PC-3 (cell line): ENCODE data around the gene NBPF15.
"Not testable (repeated sequence)": the region's sequence is repeated elsewhere in the genome, so short reads cannot be mapped to it uniquely, and the experiment has no call there.

Experiments used
- EZH2 ChIP-seq: fragments of 300-600 bp; sonication (generic); IDR thresholded peaks from one replicate; pipeline ENCODE4 v1.6.1; 2017; ENCODE audit warnings: antibody characterized with exemption, mild to moderate bottlenecking, low read length; ENCODE audit not compliant: unreplicated experiment
- EZH2phosphoT487 ChIP-seq: fragments of 300-600 bp; sonication (generic); IDR thresholded peaks from 2 replicates; pipeline ENCODE4 v1.6.1; 2018; ENCODE audit warnings: mild to moderate bottlenecking, antibody characterized with exemption, low read length, borderline replicate concordance
- TF ChIP-seq, protein P1 (sequence below): fragments of 300-600 bp; sonication (generic); conservative IDR thresholded peaks from 2 replicates; pipeline ENCODE4 v1.5.1; 2017; ENCODE audit warnings: antibody characterized with exemption, low read depth, mild to moderate bottlenecking, low read length

DNA sequence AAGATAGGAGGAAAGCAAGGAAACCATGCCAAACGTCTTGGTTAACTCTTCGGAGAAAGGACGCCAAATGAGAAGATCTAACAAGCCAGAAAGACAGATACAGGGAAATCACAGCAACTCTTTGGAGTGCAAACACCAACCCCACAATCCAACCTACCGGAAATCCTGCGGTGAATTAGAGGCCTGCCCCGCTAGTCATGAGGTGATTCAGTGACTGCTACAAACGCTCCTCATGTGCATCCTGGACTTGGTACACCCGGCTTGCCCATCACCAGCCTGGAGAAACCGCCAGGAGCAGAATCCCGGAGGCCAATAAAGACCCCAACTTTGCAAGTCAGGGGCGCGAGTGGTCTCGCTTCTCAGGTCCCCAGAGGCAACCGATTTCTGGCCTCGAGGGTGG, 783 bp downstream of the NBPF15 start:
- TF ChIP-seq EZH2, EZH2phosphoT487: not testable (repeated sequence)
- TF ChIP-seq, protein P1, sequence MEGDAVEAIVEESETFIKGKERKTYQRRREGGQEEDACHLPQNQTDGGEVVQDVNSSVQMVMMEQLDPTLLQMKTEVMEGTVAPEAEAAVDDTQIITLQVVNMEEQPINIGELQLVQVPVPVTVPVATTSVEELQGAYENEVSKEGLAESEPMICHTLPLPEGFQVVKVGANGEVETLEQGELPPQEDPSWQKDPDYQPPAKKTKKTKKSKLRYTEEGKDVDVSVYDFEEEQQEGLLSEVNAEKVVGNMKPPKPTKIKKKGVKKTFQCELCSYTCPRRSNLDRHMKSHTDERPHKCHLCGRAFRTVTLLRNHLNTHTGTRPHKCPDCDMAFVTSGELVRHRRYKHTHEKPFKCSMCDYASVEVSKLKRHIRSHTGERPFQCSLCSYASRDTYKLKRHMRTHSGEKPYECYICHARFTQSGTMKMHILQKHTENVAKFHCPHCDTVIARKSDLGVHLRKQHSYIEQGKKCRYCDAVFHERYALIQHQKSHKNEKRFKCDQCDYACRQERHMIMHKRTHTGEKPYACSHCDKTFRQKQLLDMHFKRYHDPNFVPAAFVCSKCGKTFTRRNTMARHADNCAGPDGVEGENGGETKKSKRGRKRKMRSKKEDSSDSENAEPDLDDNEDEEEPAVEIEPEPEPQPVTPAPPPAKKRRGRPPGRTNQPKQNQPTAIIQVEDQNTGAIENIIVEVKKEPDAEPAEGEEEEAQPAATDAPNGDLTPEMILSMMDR = not testable (repeated sequence)
